GM10266 (cell line): Measurements from ENCODE around the gene UBE2D2.

ENCODE experiments used
- DNase-seq: peaks from one replicate; pipeline ENCODE4 v3.0.0; 2012; ENCODE audit errors: extremely low spot score
- TF ChIP-seq, protein P1 (sequence below): IDR thresholded peaks from 2 replicates; pipeline ENCODE4 v1.5.1; 2012; ENCODE audit warnings: mild to moderate bottlenecking, low read depth; ENCODE audit not compliant: control insufficient read depth, insufficient read depth; ENCODE audit errors: missing control alignments

UBE2D2 gene

GRCh38 chr5:139637438-139638089, 76.4 kb downstream of the UBE2D2 start:
- DNase-seq: peak; percentile 92
- TF ChIP-seq, protein P1, sequence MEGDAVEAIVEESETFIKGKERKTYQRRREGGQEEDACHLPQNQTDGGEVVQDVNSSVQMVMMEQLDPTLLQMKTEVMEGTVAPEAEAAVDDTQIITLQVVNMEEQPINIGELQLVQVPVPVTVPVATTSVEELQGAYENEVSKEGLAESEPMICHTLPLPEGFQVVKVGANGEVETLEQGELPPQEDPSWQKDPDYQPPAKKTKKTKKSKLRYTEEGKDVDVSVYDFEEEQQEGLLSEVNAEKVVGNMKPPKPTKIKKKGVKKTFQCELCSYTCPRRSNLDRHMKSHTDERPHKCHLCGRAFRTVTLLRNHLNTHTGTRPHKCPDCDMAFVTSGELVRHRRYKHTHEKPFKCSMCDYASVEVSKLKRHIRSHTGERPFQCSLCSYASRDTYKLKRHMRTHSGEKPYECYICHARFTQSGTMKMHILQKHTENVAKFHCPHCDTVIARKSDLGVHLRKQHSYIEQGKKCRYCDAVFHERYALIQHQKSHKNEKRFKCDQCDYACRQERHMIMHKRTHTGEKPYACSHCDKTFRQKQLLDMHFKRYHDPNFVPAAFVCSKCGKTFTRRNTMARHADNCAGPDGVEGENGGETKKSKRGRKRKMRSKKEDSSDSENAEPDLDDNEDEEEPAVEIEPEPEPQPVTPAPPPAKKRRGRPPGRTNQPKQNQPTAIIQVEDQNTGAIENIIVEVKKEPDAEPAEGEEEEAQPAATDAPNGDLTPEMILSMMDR: peak; percentile 21

DNA sequence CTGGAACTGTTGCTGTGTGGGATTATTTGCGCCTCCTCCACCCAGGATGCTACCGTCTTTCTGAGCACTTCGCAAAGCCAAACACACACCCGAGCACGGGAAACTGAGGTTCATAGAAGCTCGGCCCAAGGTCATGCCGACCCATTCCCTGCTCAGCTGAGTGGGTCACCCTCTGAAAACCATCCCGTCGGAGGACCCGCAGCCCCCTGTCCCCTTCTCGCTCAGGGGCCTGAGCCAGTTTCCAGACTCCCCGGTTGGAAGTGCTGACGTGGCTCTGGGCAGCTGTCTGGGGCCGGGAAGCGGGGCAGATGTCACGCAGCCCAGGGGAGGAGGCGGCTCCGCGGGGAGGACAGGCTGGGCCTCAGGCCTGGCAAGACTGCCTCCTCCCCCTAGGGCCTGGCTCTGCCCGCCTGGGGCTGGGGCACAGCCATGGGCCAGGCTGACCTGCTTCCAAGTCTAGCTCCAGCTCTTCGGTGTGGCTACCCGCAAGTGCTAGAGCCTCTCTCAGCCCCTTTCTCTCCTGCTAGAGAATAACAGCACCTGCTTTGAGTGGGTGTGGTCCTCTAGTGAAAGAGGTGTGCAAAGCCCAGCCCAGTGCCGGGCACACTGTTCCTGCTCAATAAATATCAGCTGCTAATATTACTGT, 77.1 kb downstream of the UBE2D2 start:
- DNase-seq: peak; percentile 60

DNA sequence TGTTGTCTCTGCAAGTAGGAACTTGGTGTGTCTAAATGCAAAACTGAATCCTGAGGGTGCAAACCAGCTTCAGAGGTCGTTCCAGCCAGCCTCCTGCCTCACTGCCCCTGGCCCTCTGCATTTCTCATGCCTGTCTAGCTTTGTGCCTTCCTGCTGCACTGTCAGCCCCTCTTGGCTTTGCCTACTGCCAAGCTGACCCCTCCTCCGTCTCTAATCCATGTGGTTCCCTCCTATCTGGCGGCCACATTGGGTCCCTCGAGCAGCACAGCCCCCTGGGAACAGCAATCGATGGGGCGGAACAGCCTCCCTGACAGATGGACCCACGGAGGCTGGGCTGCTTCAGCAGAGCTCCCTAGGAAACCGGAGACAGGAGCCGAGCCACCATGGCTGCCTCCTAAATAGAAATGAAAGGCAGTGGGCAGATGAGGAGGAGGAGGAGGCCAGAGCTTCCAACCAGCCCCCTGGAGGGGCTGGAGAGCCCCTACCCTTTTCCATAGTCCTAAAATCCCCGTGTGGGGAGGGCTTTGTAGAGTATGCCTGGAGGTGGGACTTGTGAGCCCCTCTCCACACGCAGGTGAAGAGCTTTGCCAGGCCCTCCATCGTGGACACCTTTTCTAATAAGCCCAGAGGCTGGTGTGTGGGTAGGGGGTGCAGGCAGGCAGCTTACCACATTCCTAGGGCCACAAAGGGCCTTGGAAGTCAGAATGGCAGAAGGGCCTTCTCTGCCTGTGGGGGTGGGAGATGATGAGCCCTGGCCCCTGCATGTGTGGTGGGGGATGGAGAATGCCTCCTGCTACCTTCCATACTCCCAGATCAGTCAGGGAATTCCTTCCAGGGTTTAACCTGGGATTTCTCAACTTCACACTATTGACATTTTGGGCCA, 77.8 kb downstream of the UBE2D2 start:
- DNase-seq: peak; percentile 19
- TF ChIP-seq, protein P1: no peak

More for the DNA sequence above, 77.1 kb downstream of the UBE2D2 start:
- TF ChIP-seq, protein P1: no peak

DNA sequence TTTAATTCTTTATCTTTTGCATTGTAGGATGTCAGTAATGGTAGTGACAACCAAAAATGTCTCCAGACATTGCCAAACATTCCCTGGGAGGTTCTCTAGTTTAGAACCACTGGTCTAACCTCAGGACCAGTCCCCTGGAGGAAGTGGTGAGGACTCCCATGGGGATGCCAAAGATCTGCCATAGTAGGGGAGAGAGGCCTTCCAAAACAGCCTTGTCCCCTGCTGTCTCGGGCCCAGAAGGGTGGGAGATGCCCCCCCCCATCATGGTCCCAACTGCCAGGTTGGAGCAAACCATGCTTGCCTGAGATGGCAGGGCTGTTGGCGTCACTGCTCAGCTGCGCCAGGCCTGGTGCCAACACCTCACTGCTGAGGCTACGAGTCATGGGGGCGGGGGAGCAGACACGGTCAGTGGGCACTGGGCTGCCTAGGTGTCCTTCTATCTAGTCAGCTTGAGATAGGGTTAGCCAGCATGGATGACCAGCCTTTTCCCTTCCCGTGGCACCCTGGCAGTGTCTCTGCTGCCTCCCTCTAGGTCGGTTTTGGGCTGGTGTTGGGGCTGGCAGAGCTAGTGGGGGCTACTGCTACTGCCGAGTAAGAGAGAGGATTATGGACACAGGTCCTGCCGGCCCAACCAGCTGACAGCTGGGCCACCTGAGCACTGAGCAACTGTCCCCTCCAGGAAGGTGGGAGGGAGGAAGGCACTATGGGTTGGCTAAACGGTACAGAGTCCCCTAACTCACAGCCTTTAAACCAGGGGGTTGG, 78.7 kb downstream of the UBE2D2 start:
- TF ChIP-seq, protein P1: no peak
- DNase-seq: peak; percentile 5

- TF ChIP-seq, protein P1: no peak
These were observed 79.4 kb downstream of the UBE2D2 start for GRCh38 chr5:139640421-139641115.

More at GRCh38 chr5:139640421-139641115, 79.4 kb downstream of the UBE2D2 start:
- peak; percentile 6 for DNase-seq
